Breast epithelium (tissue), 4 donors: ENCODE data around the gene RIPOR3. TPM values are rescaled to one million over a fixed set of nuclear protein-coding genes. Genes with fewer than 3 reads are reported as not detected.

Source experiments
- DNase-seq, 2 donors: peaks; one replicate each; pipeline ENCODE4 v3.0.0-alpha.2; 2019; ENCODE audit warnings: low spot score in 2 of 2
- H3K27ac ChIP-seq, 2 donors: fragments of 200-600 bp; sonication (generic) in 1 of 2; one replicate each; pipeline ENCODE4 v1.5.1; 2016 to 2019; ENCODE audit warnings: mild to moderate bottlenecking in 1 of 2
- H3K27me3 ChIP-seq, 2 donors: fragments of 200-600 bp; sonication (generic) in 1 of 2; one replicate each; pipeline versions ENCODE4 v1.5.1 to v1.6.0; 2017 to 2019; ENCODE audit warnings: control low read depth in 1 of 2, mild to moderate bottlenecking in 1 of 2
- H3K36me3 ChIP-seq: fragments of 200-600 bp; one replicate; pipeline ENCODE4 v1.5.1; 2019
- H3K4me1 ChIP-seq, 2 donors: fragments of 200-600 bp; sonication (generic); one replicate each; pipeline ENCODE4 v1.5.1; 2016 to 2019; ENCODE audit warnings: control low read depth in 1 of 2
- H3K4me3 ChIP-seq, 3 donors: fragments of 200-600 bp; sonication (generic); 1 replicate in 2 of 3; 2 replicates in 1 of 3; pipeline ENCODE4 v1.5.1; 2016 to 2019; ENCODE audit warnings: mild to moderate bottlenecking in 3 of 3, moderate library complexity in 2 of 3
- H3K9me3 ChIP-seq, 2 donors: fragments of 200-600 bp; sonication (generic) in 1 of 2; one replicate each; pipeline ENCODE4 v1.5.1; 2016 to 2019; ENCODE audit warnings: control low read depth in 1 of 2
- CTCF ChIP-seq, 3 donors: fragments of 450-650 bp; IDR thresholded peaks; one replicate each; pipeline ENCODE4 v1.5.1; 2016 to 2017; ENCODE audit warnings: antibody characterized with exemption in 3 of 3, mild to moderate bottlenecking in 3 of 3, moderate library complexity in 3 of 3
- POLR2A ChIP-seq: fragments of 450-650 bp; IDR thresholded peaks from one replicate; pipeline ENCODE4 v1.6.1; 2016; ENCODE audit warnings: antibody characterized with exemption, mild to moderate bottlenecking, moderate library complexity
- POLR2AphosphoS5 ChIP-seq, 3 donors: sonication (generic); formaldehyde crosslinking; IDR thresholded peaks; one replicate each; pipeline ENCODE4 v1.6.1; 2017; ENCODE audit warnings: antibody characterized with exemption in 3 of 3
- intact Hi-C: fragments of 100-400 bp; cut with DNase I; formaldehyde crosslinking; loops from one replicate; pipeline ENCODE4 v1.15.1; 2023; ENCODE audit warnings: low total_unique reads
- total RNA-seq, 3 donors: library from RNA; depleted of rRNA; stranded (reverse); fragments of >200 nt; gene quantifications; one replicate each; pipeline ENCODE4 v1.1.0, GENCODE V29; 2016

Gene RIPOR3
- total RNA-seq, 3 donors from 2014 or later: 4.5 to 35.5 (median 26.9) TPM

GRCh38 chr20:50663095-50663821, 28.1 kb downstream of the RIPOR3 start:
- intact Hi-C loops: no loop called here
- Histone ChIP-seq H3K9me3 (no peaks in the 10 kb centered on the region), H3K27me3 (no peaks in the 10 kb centered on the region), H3K4me1 (peaks cover 0 to 15% of the 10 kb centered on the region in 2 donors), H3K4me3 (no peak overlapping the region), H3K27ac (peak overlapping the region; percentile 86 to 92), H3K36me3 (no peaks in the 10 kb centered on the region)
- DNase-seq: peak; percentile 62 to 75
- TF ChIP-seq POLR2A: no peak
- TF ChIP-seq POLR2AphosphoS5 (IDR thresholded peaks at IDR 0.05): peak in 1 of 3 donors; percentile 17
- TF ChIP-seq CTCF (IDR thresholded peaks at IDR 0.05): peak in 1 of 3 donors; percentile 53

GRCh38 chr20:50659975-50660670, 31.2 kb downstream of the RIPOR3 start:
- no peaks in the 10 kb centered on the region for H3K9me3 ChIP-seq
- no peak overlapping the region for H3K4me3 ChIP-seq
- peaks cover 0 to 18% of the 10 kb centered on the region in 2 donors for H3K4me1 ChIP-seq
- intact Hi-C loops: no loop called here
- DNase-seq: no peak
- H3K36me3 ChIP-seq: no peaks in the 10 kb centered on the region
- H3K27me3 ChIP-seq: no peaks in the 10 kb centered on the region
- H3K27ac ChIP-seq: peak overlapping the region; percentile 54 to 92
- TF ChIP-seq POLR2AphosphoS5 (IDR thresholded peaks at IDR 0.05): no peak
- no peak for TF ChIP-seq CTCF (IDR thresholded peaks at IDR 0.05)
- no peak for TF ChIP-seq POLR2A

- intact Hi-C loops: no loop called here
- Histone ChIP-seq H3K27ac (peak overlapping the region; percentile 73 to 92), H3K4me3 (no peak overlapping the region), H3K4me1 (peaks cover 0 to 18% of the 10 kb centered on the region in 2 donors), H3K9me3 (no peaks in the 10 kb centered on the region), H3K36me3 (no peaks in the 10 kb centered on the region), H3K27me3 (no peaks in the 10 kb centered on the region)
- TF ChIP-seq POLR2AphosphoS5 (IDR thresholded peaks at IDR 0.05) (peak in 2 of 3 donors; percentile 22 to 52), CTCF (IDR thresholded peaks at IDR 0.05) (no peak)
- DNase-seq: no peak
Measured at GRCh38 chr20:50658804-50659380, 32.5 kb downstream of the RIPOR3 start.

- DNase-seq: peak in 1 of 2 donors; percentile 65
- no peaks in the 10 kb centered on the region for H3K27me3 ChIP-seq
- H3K4me1 ChIP-seq: peaks cover 0 to 11% of the 10 kb centered on the region in 2 donors
- intact Hi-C loops: no loop called here
- peak overlapping the region in 2 of 3 donors; percentile 0 to 42 for H3K4me3 ChIP-seq
- H3K9me3 ChIP-seq: no peaks in the 10 kb centered on the region
- peak overlapping the region; percentile 76 to 92 for H3K27ac ChIP-seq
- TF ChIP-seq POLR2AphosphoS5 (IDR thresholded peaks at IDR 0.05): peak; percentile 79 to 85 (median 84)
- TF ChIP-seq POLR2A: no peak
- H3K36me3 ChIP-seq: no peaks in the 10 kb centered on the region
Measured at GRCh38 chr20:50655311-50655880, 35.9 kb downstream of the RIPOR3 start.

- intact Hi-C loops: no loop called here
- H3K27me3 ChIP-seq: no peaks in the 10 kb centered on the region
- H3K27ac ChIP-seq: peak overlapping the region; percentile 76 to 92
- TF ChIP-seq POLR2A (no peak), CTCF (IDR thresholded peaks at IDR 0.05) (no peak), POLR2AphosphoS5 (IDR thresholded peaks at IDR 0.05) (no peak)
- peaks cover 0 to 8% of the 10 kb centered on the region in 2 donors for H3K4me1 ChIP-seq
- no peak for DNase-seq
- H3K4me3 ChIP-seq: peak overlapping the region in 2 of 3 donors; percentile 0 to 42
- H3K9me3 ChIP-seq: no peaks in the 10 kb centered on the region
- no peaks in the 10 kb centered on the region for H3K36me3 ChIP-seq
Measured at GRCh38 chr20:50654904-50655303, 36.4 kb downstream of the RIPOR3 start.
